NCI-H460 (cell line): ENCODE measurements around the gene TBC1D22A. TPM values are rescaled to one million over a fixed set of nuclear protein-coding genes. Genes with fewer than 3 reads are reported as not detected.

Source experiments
- DNase-seq: peaks from one replicate; pipeline ENCODE4 v3.0.0-alpha.2; 2016; ENCODE audit warnings: low read depth; ENCODE audit errors: extremely low read depth
- total RNA-seq: library from RNA; depleted of rRNA; stranded (reverse); fragments of >200 nt; shearing (Covaris generic); gene quantifications from 2 replicates; pipeline ENCODE4 v1.2.3, GENCODE V29; 2014

Gene TBC1D22A
- total RNA-seq, 1 experiment from 2014 or later = 8.7 TPM

GRCh38 chr22:47083379-47083986, 321.0 kb downstream of the TBC1D22A start:
- DNase-seq = no peak

- no peak for DNase-seq
These were observed 321.8 kb downstream of the TBC1D22A start for GRCh38 chr22:47084226-47084625.

DNA sequence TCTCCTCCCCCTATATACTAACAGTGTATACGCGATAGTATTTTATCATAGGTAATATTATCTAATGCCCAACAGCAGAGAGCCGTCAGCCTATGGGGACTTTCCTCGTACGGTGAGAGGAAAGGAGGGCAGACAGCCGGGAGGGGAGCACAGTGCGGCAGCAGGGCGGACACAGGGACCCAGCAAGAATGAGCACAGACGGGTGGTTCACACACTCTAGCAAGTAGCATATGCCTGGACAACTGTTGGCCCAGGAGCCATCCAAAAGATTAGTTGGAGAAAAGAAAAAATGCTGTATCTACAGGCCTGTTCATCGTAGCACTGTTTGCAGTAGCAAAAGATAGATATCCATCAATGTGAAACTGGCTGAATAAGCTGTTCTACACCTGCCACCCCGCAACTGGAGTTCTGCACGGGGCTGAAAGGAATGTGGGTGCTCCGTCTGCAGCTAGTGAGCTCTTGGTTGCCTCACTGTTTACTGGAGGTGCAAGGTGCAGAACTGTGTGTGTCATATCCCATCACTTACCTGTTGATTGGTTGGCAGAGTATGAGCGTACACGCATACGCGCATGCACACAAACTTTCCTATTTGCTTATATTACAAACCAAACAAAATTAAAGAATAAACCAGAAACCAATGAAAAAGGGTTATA, 324.3 kb downstream of the TBC1D22A start:
- no peak for DNase-seq

GRCh38 chr22:47088480-47089158, 326.2 kb downstream of the TBC1D22A start:
- no peak for DNase-seq

DNA sequence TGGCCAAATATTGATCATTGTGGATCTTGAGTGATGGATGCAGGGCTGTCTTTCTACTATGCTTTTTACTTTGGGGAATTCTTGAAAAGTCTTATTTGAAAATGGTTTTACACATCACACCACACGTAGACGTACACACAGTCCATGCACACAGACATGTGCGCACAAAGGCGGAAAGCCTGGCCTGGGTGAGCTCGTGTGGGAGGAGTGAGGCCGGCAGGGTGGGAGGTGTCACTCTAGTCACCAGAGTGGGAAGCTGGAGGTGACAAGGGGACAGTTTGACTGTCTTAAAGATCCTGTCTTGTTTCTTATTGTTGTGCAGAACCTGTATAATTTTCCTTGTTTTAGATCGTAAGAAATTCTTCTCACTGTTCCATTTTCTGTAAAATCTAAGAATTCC, 326.9 kb downstream of the TBC1D22A start:
- no peak for DNase-seq

DNA sequence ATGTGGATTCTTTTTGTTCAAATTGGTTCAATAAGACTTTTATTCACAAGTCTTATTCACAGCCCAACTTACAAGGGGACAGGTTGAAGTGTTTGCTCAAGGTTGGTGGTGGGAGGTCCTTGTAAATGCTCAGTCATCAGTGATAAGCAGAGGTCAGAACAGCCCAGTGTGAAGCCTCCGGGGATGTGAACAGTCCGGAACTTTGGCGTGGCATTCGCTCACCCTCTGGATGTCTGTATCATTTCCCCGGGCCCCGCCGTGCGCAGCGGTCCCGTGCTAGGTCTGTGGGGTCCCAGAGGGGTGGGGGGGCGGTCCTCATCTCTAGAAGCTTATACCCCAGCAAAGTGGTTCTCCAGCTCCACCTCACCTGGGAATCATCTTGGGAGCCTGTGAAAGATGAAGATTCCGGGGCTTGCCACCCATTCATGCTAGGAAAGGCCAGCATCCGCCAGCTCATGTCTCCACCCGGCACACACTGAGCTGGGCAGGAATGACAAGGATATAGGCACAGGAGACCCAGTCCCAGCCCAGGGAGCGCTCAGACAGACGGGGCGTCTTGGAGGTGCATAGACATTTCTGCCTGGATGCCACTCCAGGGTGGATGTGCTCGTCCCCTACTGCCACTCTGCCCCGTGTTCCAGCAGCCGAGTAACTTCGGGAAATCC, 327.5 kb downstream of the TBC1D22A start:
- DNase-seq = no peak

- no peak for DNase-seq
These were observed 328.3 kb downstream of the TBC1D22A start for GRCh38 chr22:47090591-47091245.

DNA sequence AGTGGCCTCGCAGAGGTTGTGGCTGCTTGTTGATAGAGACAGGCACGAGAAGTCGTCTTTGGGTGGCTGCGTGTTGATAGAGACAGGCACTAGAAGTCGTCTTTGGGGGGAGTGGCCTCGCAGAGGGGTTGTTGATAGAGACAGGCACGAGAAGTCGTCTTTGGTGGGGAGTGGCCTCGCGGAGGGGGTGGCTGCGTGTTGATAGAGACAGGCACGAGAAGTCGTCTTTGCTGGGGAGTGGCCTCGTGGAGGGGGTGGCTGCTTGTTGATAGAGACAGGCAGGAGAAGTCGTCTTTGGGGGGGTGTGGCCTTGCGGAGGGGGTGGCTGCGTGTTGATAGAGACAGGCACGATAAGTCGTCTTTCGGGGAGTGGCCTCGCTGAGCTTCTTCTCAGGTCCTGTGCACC, 328.8 kb downstream of the TBC1D22A start:
- no peak for DNase-seq

- DNase-seq = no peak
These were observed 329.7 kb downstream of the TBC1D22A start for GRCh38 chr22:47091921-47092700.

DNA sequence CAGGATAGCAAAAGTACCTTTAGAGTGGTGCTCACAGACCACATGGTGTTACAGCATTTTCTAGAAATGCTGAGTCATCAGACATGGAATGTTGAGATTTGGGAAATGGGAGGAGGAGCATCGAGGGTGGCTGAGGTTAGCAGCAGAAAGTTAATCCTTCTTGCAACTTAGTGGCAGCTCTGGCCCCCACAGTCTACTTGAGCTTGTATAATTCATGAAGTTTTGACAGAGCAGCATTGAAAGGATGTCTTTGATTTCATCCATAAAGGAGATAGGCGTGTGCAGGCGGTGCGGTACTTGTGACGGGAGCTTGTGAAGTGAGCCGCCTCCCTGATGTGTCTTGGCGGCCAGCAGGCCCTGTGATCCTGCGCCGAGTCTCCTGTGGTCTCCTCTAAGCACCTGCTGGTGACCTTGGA, 330.5 kb downstream of the TBC1D22A start:
- no peak for DNase-seq

- no peak for DNase-seq
These were observed 331.3 kb downstream of the TBC1D22A start for GRCh38 chr22:47093720-47094119.

DNA sequence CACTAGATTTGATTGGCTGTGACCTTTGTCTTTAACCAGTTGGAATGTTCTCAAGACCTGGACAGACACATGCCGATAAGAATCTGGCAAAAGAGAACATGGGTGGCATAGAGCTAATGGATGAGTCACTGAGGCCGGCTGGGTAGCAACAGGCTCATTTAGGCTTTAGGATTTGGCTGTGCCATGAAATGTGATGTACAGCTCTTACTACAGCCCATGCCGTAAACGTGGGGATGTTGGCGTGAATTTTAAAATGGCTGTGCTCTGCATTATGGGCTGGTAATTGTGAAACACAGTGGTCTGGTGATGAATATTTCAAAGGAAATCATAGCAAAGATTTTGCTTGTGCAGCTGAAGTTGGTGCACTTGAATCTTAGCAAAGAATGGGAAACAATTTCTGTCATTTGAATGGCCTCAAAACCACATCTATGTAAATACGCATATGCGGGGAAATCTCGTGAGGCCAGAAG, 332.4 kb downstream of the TBC1D22A start:
- no peak for DNase-seq

GRCh38 chr22:47095395-47096122, 333.1 kb downstream of the TBC1D22A start:
- DNase-seq = no peak

GRCh38 chr22:47098121-47098520, 335.7 kb downstream of the TBC1D22A start:
- DNase-seq = no peak

- DNase-seq = no peak
These were observed 336.1 kb downstream of the TBC1D22A start for GRCh38 chr22:47098554-47098953.

- no peak for DNase-seq
These were observed 337.6 kb downstream of the TBC1D22A start for GRCh38 chr22:47100019-47100418.

GRCh38 chr22:47100646-47101200, 338.3 kb downstream of the TBC1D22A start:
- no peak for DNase-seq

GRCh38 chr22:47101321-47101885, 339.0 kb downstream of the TBC1D22A start:
- no peak for DNase-seq

GRCh38 chr22:47102081-47102480, 339.6 kb downstream of the TBC1D22A start:
- DNase-seq = no peak
